Effector memory CD8-positive, alpha-beta T cell (primary cell): ENCODE results near the gene RIN2.

Experiments used
- ATAC-seq: fragments of 150-1000 bp; cut with Tn5 transposase; replicated peaks from 2 replicates; pipeline ENCODE4 v1.10.0; 2021; ENCODE audit warnings: mild to moderate bottlenecking, moderate library complexity
- DNase-seq, 3 experiments: peaks; one replicate each; pipeline ENCODE4 v3.0.0; 2021
- H3K27ac Mint-ChIP-seq, 2 donors: one replicate each; pipeline ENCODE4 v1.8.0; 2022; ENCODE audit warnings: mild to moderate bottlenecking in 2 of 2, mixed read lengths in 2 of 2, moderate library complexity in 2 of 2
- H3K27me3 Mint-ChIP-seq, 2 donors: one replicate each; pipeline ENCODE4 v1.8.0; 2022; ENCODE audit warnings: mixed read lengths in 2 of 2
- H3K36me3 Mint-ChIP-seq: one replicate; pipeline ENCODE4 v1.8.0; 2022; ENCODE audit warnings: mild to moderate bottlenecking, moderate library complexity, mixed read lengths; ENCODE audit not compliant: insufficient read depth
- H3K4me1 Mint-ChIP-seq, 2 donors: one replicate each; pipeline ENCODE4 v1.8.0; 2022; ENCODE audit warnings: low read depth in 2 of 2, mixed read lengths in 2 of 2
- H3K4me3 Mint-ChIP-seq, 2 donors: one replicate each; pipeline ENCODE4 v1.8.0; 2022; ENCODE audit warnings: mild to moderate bottlenecking in 2 of 2, mixed read lengths in 2 of 2, moderate library complexity in 2 of 2
- H3K9me3 Mint-ChIP-seq, 2 donors: one replicate each; pipeline ENCODE4 v1.8.0; 2022; ENCODE audit warnings: mixed read lengths in 2 of 2

The RIN2 gene

GRCh38 chr20:19777315-19777714 is 19.3 kb downstream of the RIN2 start:
- no peak for ATAC-seq
- no peaks in the 10 kb centered on the region for H3K4me1 Mint-ChIP-seq
- H3K9me3 Mint-ChIP-seq, result peaks cover 0 to 8% of the 10 kb centered on the region in 2 donors
- H3K27ac Mint-ChIP-seq, result no peak overlapping the region
- H3K27me3 Mint-ChIP-seq, result peaks cover 5 to 18% of the 10 kb centered on the region in 2 donors
- H3K36me3 Mint-ChIP-seq, result no peaks in the 10 kb centered on the region
- no peak for DNase-seq
- no peak overlapping the region for H3K4me3 Mint-ChIP-seq

- Mint-ChIP-seq H3K27ac (no peak overlapping the region), H3K36me3 (no peaks in the 10 kb centered on the region), H3K4me3 (no peak overlapping the region), H3K27me3 (peaks cover 5 to 24% of the 10 kb centered on the region in 2 donors), H3K9me3 (peaks cover 0 to 8% of the 10 kb centered on the region in 2 donors), H3K4me1 (no peaks in the 10 kb centered on the region)
- DNase-seq, result no peak
- no peak for ATAC-seq
Measured at GRCh38 chr20:19777981-19778380, 19.9 kb downstream of the RIN2 start.

GRCh38 chr20:19778404-19778803 is 20.3 kb downstream of the RIN2 start:
- no peaks in the 10 kb centered on the region for H3K4me1 Mint-ChIP-seq
- DNase-seq, result no peak

GRCh38 chr20:19779634-19780033 is 21.6 kb downstream of the RIN2 start:
- H3K36me3 Mint-ChIP-seq, result no peaks in the 10 kb centered on the region
- no peak overlapping the region for H3K4me3 Mint-ChIP-seq
- ATAC-seq (no peak), DNase-seq (no peak)
- H3K9me3 Mint-ChIP-seq, result peaks cover 0 to 8% of the 10 kb centered on the region in 2 donors
- no peak overlapping the region for H3K27ac Mint-ChIP-seq
- H3K4me1 Mint-ChIP-seq, result no peaks in the 10 kb centered on the region
- H3K27me3 Mint-ChIP-seq, result peaks cover 5 to 29% of the 10 kb centered on the region in 2 donors

More at GRCh38 chr20:19778404-19778803, 20.3 kb downstream of the RIN2 start:
- Mint-ChIP-seq H3K27me3 (peaks cover 5 to 28% of the 10 kb centered on the region in 2 donors), H3K4me3 (no peak overlapping the region), H3K27ac (no peak overlapping the region), H3K9me3 (peaks cover 0 to 8% of the 10 kb centered on the region in 2 donors), H3K36me3 (no peaks in the 10 kb centered on the region)
- ATAC-seq, result no peak

GRCh38 chr20:19780261-19780660 is 22.2 kb downstream of the RIN2 start:
- H3K9me3 Mint-ChIP-seq, result peaks cover 0 to 8% of the 10 kb centered on the region in 2 donors
- no peak for ATAC-seq
- DNase-seq, result no peak
- no peak overlapping the region for H3K4me3 Mint-ChIP-seq
- no peaks in the 10 kb centered on the region for H3K4me1 Mint-ChIP-seq
- H3K27me3 Mint-ChIP-seq, result peaks cover 5 to 29% of the 10 kb centered on the region in 2 donors
- no peaks in the 10 kb centered on the region for H3K36me3 Mint-ChIP-seq
- no peak overlapping the region for H3K27ac Mint-ChIP-seq

GRCh38 chr20:19781235-19781634 is 23.2 kb downstream of the RIN2 start:
- H3K36me3 Mint-ChIP-seq, result no peaks in the 10 kb centered on the region
- no peak overlapping the region for H3K4me3 Mint-ChIP-seq
- ATAC-seq, result no peak
- H3K27me3 Mint-ChIP-seq, result peaks cover 5 to 29% of the 10 kb centered on the region in 2 donors
- DNase-seq, result no peak
- H3K27ac Mint-ChIP-seq, result no peak overlapping the region
- no peaks in the 10 kb centered on the region for H3K4me1 Mint-ChIP-seq
- H3K9me3 Mint-ChIP-seq, result peaks cover 0 to 8% of the 10 kb centered on the region in 2 donors

GRCh38 chr20:19782669-19783068 is 24.6 kb downstream of the RIN2 start:
- no peak for DNase-seq
- Mint-ChIP-seq H3K36me3 (no peaks in the 10 kb centered on the region), H3K9me3 (peaks cover 0 to 8% of the 10 kb centered on the region in 2 donors), H3K4me1 (no peaks in the 10 kb centered on the region), H3K27ac (no peak overlapping the region), H3K27me3 (peaks cover 0 to 18% of the 10 kb centered on the region in 2 donors), H3K4me3 (no peak overlapping the region)
- ATAC-seq, result no peak

- Mint-ChIP-seq H3K36me3 (no peaks in the 10 kb centered on the region), H3K27me3 (peaks cover 0 to 11% of the 10 kb centered on the region in 2 donors), H3K9me3 (peaks cover 0 to 8% of the 10 kb centered on the region in 2 donors), H3K4me1 (no peaks in the 10 kb centered on the region), H3K4me3 (no peak overlapping the region), H3K27ac (no peak overlapping the region)
- DNase-seq (no peak), ATAC-seq (no peak)
Measured at GRCh38 chr20:19783966-19784401, 25.9 kb downstream of the RIN2 start.

GRCh38 chr20:19784511-19785172 is 26.6 kb downstream of the RIN2 start:
- Mint-ChIP-seq H3K27ac (no peak overlapping the region), H3K36me3 (no peaks in the 10 kb centered on the region), H3K9me3 (peaks cover 0 to 8% of the 10 kb centered on the region in 2 donors), H3K27me3 (peaks cover 0 to 11% of the 10 kb centered on the region in 2 donors), H3K4me3 (no peak overlapping the region), H3K4me1 (no peaks in the 10 kb centered on the region)
- ATAC-seq (no peak), DNase-seq (no peak)

GRCh38 chr20:19785173-19785982 is 27.3 kb downstream of the RIN2 start:
- ATAC-seq, result no peak
- H3K9me3 Mint-ChIP-seq, result peaks cover 0 to 8% of the 10 kb centered on the region in 2 donors

GRCh38 chr20:19785983-19786285 is 27.9 kb downstream of the RIN2 start:
- ATAC-seq (no peak), DNase-seq (no peak)
- H3K9me3 Mint-ChIP-seq, result peaks cover 2% of the 10 kb centered on the region in 2 donors
- no peaks in the 10 kb centered on the region for H3K36me3 Mint-ChIP-seq
- no peak overlapping the region for H3K27ac Mint-ChIP-seq
- H3K4me1 Mint-ChIP-seq, result no peaks in the 10 kb centered on the region
- H3K4me3 Mint-ChIP-seq, result no peak overlapping the region
- H3K27me3 Mint-ChIP-seq, result peaks cover 0 to 11% of the 10 kb centered on the region in 2 donors

More at GRCh38 chr20:19785173-19785982, 27.3 kb downstream of the RIN2 start:
- H3K36me3 Mint-ChIP-seq, result no peaks in the 10 kb centered on the region
- H3K27ac Mint-ChIP-seq, result no peak overlapping the region
- no peaks in the 10 kb centered on the region for H3K4me1 Mint-ChIP-seq
- no peak overlapping the region for H3K4me3 Mint-ChIP-seq
- peaks cover 0 to 11% of the 10 kb centered on the region in 2 donors for H3K27me3 Mint-ChIP-seq
- no peak for DNase-seq

GRCh38 chr20:19786311-19786710 is 28.3 kb downstream of the RIN2 start:
- peaks cover 0 to 11% of the 10 kb centered on the region in 2 donors for H3K27me3 Mint-ChIP-seq
- ATAC-seq, result no peak
- no peak overlapping the region for H3K4me3 Mint-ChIP-seq
- no peak overlapping the region for H3K27ac Mint-ChIP-seq
- DNase-seq, result no peak
- H3K36me3 Mint-ChIP-seq, result no peaks in the 10 kb centered on the region
- peaks cover 0 to 2% of the 10 kb centered on the region in 2 donors for H3K9me3 Mint-ChIP-seq
- H3K4me1 Mint-ChIP-seq, result no peaks in the 10 kb centered on the region

- H3K9me3 Mint-ChIP-seq, result peaks cover 0 to 2% of the 10 kb centered on the region in 2 donors
- no peak overlapping the region for H3K4me3 Mint-ChIP-seq
- ATAC-seq (no peak), DNase-seq (no peak)
- no peaks in the 10 kb centered on the region for H3K4me1 Mint-ChIP-seq
- H3K27ac Mint-ChIP-seq, result no peak overlapping the region
- peaks cover 0 to 11% of the 10 kb centered on the region in 2 donors for H3K27me3 Mint-ChIP-seq
- no peaks in the 10 kb centered on the region for H3K36me3 Mint-ChIP-seq
Measured at GRCh38 chr20:19787366-19787765, 29.3 kb downstream of the RIN2 start.

GRCh38 chr20:19789009-19789408 is 31.0 kb downstream of the RIN2 start:
- no peak overlapping the region for H3K27ac Mint-ChIP-seq
- no peaks in the 10 kb centered on the region for H3K36me3 Mint-ChIP-seq
- no peak for DNase-seq
- H3K27me3 Mint-ChIP-seq, result no peaks in the 10 kb centered on the region
- no peaks in the 10 kb centered on the region for H3K4me1 Mint-ChIP-seq
- ATAC-seq, result no peak
- H3K9me3 Mint-ChIP-seq, result peaks cover 0 to 2% of the 10 kb centered on the region in 2 donors
- H3K4me3 Mint-ChIP-seq, result no peak overlapping the region
